ENCODE results near the gene INTS15. TPM values are rescaled to one million over a fixed set of nuclear protein-coding genes. Genes with fewer than 3 reads are reported as not detected.

INTS15 gene
- polyA plus RNA-seq, 1 donor (not counting 4 experiments of a cell fraction or from before 2014, with no cell fraction given), result 11.9 TPM

GRCh38 chr7:6612819-6613218 is 23.0 kb downstream of the INTS15 start:
- FAIRE-seq (no peak), DNase-seq (ENCODE audit: low read depth, low spot score) (no peak)

DNA sequence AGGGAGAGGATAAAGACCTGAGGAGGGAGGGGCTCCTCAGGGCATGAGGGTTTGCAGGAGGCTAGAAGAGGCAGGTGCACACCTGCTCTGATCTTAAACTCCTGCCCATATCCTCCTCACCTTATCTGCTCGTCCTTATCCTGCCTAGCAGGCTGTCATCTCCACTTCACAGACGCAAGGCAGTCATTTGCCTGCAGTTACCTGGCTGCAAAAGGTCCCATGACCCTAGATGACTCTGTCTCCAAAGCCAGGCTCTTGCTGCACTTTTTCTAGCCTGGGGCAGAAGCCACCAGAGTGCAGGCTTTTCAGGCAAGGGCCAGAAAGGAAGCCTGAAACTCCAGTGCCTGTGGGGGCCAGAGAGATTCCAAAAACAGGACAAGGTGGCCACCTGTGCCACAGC is 23.9 kb downstream of the INTS15 start:
- FAIRE-seq, result no peak

More at GRCh38 chr7:6612819-6613218, 23.0 kb downstream of the INTS15 start:
- Histone ChIP-seq H3K79me2 (ENCODE audit: control insufficient read depth, insufficient read depth, low read length) (no peaks in the 10 kb centered on the region), H3K9me3 (ENCODE audit: control insufficient read depth, low read depth, low read length) (no peaks in the 10 kb centered on the region), H3K27me3 (ENCODE audit: control insufficient read depth, extremely low read depth, insufficient read depth, low read length) (peaks cover 39% of the 10 kb centered on the region), H3K9ac (ENCODE audit: control insufficient read depth, extremely low read depth, insufficient read depth, low read length) (no peak overlapping the region), H4K20me1 (ENCODE audit: control insufficient read depth, extremely low read depth, insufficient read depth, low read length) (no peaks in the 10 kb centered on the region), H3K36me3 (ENCODE audit: control insufficient read depth in 2 of 2, extremely low read depth in 1 of 2, insufficient read depth in 2 of 2, low read length in 2 of 2) (no peaks in the 10 kb centered on the region), H3K9me1 (ENCODE audit: control insufficient read depth, extremely low read depth, insufficient read depth, low read length) (no peaks in the 10 kb centered on the region), H3K27ac (ENCODE audit: control insufficient read depth, insufficient read depth, low read length) (no peak overlapping the region), H3K4me3 (ENCODE audit: control insufficient read depth in 2 of 3, extremely low read depth in 1 of 3, insufficient read depth in 2 of 3, low read depth in 1 of 3, low read length in 3 of 3) (no peak overlapping the region), H3K4me2 (ENCODE audit: control insufficient read depth, extremely low read depth, insufficient read depth, low read depth, low read length) (no peak overlapping the region), H3K4me1 (ENCODE audit: control insufficient read depth, extremely low read depth, insufficient read depth, low read length) (no peaks in the 10 kb centered on the region), H2AFZ (ENCODE audit: control insufficient read depth, low read length) (no peak overlapping the region)
- no peak for TF ChIP-seq EZH2 (IDR thresholded peaks at IDR 0.05; ENCODE audit: low read length)
- TF ChIP-seq, protein P1, sequence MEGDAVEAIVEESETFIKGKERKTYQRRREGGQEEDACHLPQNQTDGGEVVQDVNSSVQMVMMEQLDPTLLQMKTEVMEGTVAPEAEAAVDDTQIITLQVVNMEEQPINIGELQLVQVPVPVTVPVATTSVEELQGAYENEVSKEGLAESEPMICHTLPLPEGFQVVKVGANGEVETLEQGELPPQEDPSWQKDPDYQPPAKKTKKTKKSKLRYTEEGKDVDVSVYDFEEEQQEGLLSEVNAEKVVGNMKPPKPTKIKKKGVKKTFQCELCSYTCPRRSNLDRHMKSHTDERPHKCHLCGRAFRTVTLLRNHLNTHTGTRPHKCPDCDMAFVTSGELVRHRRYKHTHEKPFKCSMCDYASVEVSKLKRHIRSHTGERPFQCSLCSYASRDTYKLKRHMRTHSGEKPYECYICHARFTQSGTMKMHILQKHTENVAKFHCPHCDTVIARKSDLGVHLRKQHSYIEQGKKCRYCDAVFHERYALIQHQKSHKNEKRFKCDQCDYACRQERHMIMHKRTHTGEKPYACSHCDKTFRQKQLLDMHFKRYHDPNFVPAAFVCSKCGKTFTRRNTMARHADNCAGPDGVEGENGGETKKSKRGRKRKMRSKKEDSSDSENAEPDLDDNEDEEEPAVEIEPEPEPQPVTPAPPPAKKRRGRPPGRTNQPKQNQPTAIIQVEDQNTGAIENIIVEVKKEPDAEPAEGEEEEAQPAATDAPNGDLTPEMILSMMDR (optimal IDR thresholded peaks at IDR 0.05 in 1 of 3, IDR thresholded peaks at IDR 0.05 in 1 of 3, conservative IDR thresholded peaks at IDR 0.05 in 1 of 3; ENCODE audit: extremely low read depth in 1 of 3, insufficient read depth in 2 of 3, low read length in 3 of 3), result no peak
- dilution Hi-C loops (cut with MboI; ENCODE audit: extremely low pct_ligation_motif_present, low sequenced_read_pairs), result no loop called here

More for the DNA sequence above, 23.9 kb downstream of the INTS15 start:
- no peak overlapping the region for H3K9ac ChIP-seq (ENCODE audit: control insufficient read depth, extremely low read depth, insufficient read depth, low read length)
- H4K20me1 ChIP-seq (ENCODE audit: control insufficient read depth, extremely low read depth, insufficient read depth, low read length), result no peaks in the 10 kb centered on the region
- no peak overlapping the region for H2AFZ ChIP-seq (ENCODE audit: control insufficient read depth, low read length)
- no peak overlapping the region for H3K4me3 ChIP-seq (ENCODE audit: control insufficient read depth in 2 of 3, extremely low read depth in 1 of 3, insufficient read depth in 2 of 3, low read depth in 1 of 3, low read length in 3 of 3)
- TF ChIP-seq, protein P1 (optimal IDR thresholded peaks at IDR 0.05 in 1 of 3, IDR thresholded peaks at IDR 0.05 in 1 of 3, conservative IDR thresholded peaks at IDR 0.05 in 1 of 3; ENCODE audit: extremely low read depth in 1 of 3, insufficient read depth in 2 of 3, low read length in 3 of 3), result no peak
- no peak for TF ChIP-seq EZH2 (IDR thresholded peaks at IDR 0.05; ENCODE audit: low read length)
- H3K9me1 ChIP-seq (ENCODE audit: control insufficient read depth, extremely low read depth, insufficient read depth, low read length), result no peaks in the 10 kb centered on the region
- no peaks in the 10 kb centered on the region for H3K79me2 ChIP-seq (ENCODE audit: control insufficient read depth, insufficient read depth, low read length)
- H3K4me1 ChIP-seq (ENCODE audit: control insufficient read depth, extremely low read depth, insufficient read depth, low read length), result no peaks in the 10 kb centered on the region
- H3K9me3 ChIP-seq (ENCODE audit: control insufficient read depth, low read depth, low read length), result no peaks in the 10 kb centered on the region
- DNase-seq (ENCODE audit: low read depth, low spot score), result no peak
- dilution Hi-C loops (cut with MboI; ENCODE audit: extremely low pct_ligation_motif_present, low sequenced_read_pairs), result no loop called here
- H3K36me3 ChIP-seq (ENCODE audit: control insufficient read depth in 2 of 2, extremely low read depth in 1 of 2, insufficient read depth in 2 of 2, low read length in 2 of 2), result no peaks in the 10 kb centered on the region
- H3K27me3 ChIP-seq (ENCODE audit: control insufficient read depth, extremely low read depth, insufficient read depth, low read length), result peaks cover 40% of the 10 kb centered on the region
- H3K4me2 ChIP-seq (ENCODE audit: control insufficient read depth, extremely low read depth, insufficient read depth, low read depth, low read length), result no peak overlapping the region
- H3K27ac ChIP-seq (ENCODE audit: control insufficient read depth, insufficient read depth, low read length), result no peak overlapping the region
